HTERT RPE-1 (cell line): ENCODE measurements around the gene CA10.

Source experiments
- in situ Hi-C: fragments of 300-500 bp; cut with MboI; formaldehyde crosslinking; loops from 4 replicates; pipeline ENCODE4 v1.14.3; 2020; ENCODE audit warnings: low sequenced_read_pairs

The CA10 gene

DNA sequence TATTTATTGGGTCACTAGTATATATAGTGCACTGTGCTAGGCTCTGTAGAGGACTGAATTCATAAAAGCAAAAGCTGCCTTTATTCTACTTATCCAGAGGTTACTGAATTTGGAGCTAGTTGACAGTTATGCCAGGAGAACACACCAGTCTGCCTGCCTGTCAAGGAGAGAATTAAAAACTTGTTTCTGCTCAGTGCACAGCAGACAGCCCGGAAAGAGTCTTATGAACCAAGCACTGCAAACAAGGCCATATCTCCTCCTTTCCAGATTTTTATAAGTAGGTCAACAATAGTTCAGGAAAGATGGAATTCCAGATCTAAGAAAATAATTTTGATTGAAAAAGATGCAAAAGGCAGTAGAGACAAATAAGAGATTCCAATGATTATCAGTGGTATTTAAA is 267.8 kb downstream of the CA10 start:
- in situ Hi-C loops = no loop called here

GRCh38 chr17:51888816-51889215 is 269.7 kb downstream of the CA10 start:
- in situ Hi-C loops = no loop called here

DNA sequence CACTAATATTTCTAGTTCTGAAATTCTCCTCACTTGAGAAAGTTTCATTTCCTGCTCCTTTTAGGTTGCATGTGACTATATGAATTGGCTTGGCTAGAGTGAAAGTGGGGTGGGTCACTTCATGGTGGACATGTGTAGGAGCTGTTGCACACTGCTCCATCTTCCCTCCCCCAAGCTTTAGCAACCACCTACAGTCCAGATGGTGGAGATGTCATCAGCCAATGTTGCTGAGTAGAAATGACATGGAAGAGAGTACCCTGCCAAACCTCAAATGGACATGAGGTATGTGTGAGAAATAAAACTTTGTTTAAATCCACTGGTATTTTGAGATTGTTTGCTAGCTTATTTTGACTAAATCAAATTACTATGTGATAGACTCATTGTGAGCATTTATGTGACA is 281.5 kb downstream of the CA10 start:
- in situ Hi-C loops = no loop called here

GRCh38 chr17:51873302-51873701 is 285.2 kb downstream of the CA10 start:
- in situ Hi-C loops = no loop called here

GRCh38 chr17:51869387-51869786 is 289.1 kb downstream of the CA10 start:
- in situ Hi-C loops = no loop called here

DNA sequence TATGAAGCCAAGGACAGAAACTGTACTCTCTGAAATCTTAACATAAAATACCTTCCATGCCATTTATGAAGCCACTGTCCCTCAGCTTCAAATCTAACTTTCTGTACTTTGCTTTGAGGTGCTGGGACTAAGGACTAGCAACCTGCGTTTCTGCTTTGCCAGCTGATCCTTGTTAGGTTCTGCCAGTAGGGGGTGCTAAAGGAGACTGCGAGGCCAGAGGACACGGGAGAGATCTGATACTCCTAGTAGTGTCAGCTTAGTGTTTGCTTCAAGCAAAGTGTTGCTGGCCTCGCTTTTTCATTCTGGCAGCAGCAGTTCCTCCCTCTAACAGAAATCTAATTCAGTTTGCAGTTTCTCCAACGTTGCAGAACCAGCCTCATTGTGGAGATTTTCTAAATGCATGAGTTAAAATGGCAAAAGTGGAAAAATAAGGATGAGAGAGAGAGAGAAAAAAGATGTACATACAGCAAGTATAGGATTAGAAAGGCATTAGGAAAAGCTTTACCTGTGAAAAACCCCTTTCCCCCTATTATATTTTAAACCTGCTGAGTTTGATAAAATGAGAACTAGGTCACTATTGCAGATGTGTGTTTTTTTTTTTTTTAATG is 297.5 kb downstream of the CA10 start:
- in situ Hi-C loops = no loop called here

- in situ Hi-C loops = no loop called here
Observed at GRCh38 chr17:51857052-51857597, 301.4 kb downstream of the CA10 start.

- in situ Hi-C loops = no loop called here
Observed at GRCh38 chr17:51855806-51856205, 302.7 kb downstream of the CA10 start.

- in situ Hi-C loops = no loop called here
Observed at GRCh38 chr17:51853857-51854256, 304.7 kb downstream of the CA10 start.

- in situ Hi-C loops = no loop called here
Observed at GRCh38 chr17:51852603-51853002, 305.9 kb downstream of the CA10 start.

DNA sequence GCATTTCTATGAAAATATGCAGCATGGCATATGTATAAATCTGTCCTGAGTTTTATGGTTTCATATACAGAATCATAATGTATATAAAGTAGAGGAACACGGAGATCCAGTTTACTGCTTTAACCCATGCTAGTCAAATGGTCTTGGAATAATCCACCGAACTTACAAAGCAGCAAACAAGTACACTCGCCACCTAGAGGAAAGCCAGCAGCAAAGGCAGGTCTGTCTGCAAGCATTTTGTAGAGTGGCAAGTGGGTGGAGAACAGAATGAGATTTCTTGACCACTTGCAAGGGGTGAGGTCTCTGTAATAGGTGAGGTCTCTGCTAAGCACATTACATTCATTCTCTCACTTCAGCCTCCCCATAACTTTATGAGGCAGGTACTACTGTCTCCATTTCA is 308.3 kb downstream of the CA10 start:
- in situ Hi-C loops = no loop called here

DNA sequence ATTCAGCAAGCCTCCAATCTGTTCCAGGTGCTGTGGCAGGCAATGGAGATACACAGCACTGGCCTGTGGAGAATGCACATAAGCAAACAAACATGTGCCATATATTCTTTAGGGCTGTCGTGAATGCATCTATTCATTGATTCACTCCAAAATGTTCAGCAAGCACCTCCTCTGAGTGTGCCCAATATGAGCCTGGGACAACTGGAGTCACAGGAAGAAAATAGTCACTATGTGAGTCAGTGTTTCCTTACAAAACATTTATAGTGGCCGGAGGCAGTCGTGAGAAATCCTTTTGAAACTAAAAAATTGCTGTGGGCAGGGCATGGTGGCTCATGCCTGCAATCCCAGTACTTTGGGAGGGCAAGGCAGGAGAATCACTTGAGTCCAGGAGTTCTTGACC is 310.1 kb downstream of the CA10 start:
- in situ Hi-C loops = no loop called here

GRCh38 chr17:51846566-51846965 is 311.9 kb downstream of the CA10 start:
- in situ Hi-C loops = no loop called here

GRCh38 chr17:51845776-51846175 is 312.7 kb downstream of the CA10 start:
- in situ Hi-C loops = no loop called here

- in situ Hi-C loops = no loop called here
Observed at GRCh38 chr17:51842763-51843162, 315.8 kb downstream of the CA10 start.

- in situ Hi-C loops = no loop called here
Observed at GRCh38 chr17:51841669-51842068, 316.8 kb downstream of the CA10 start.

DNA sequence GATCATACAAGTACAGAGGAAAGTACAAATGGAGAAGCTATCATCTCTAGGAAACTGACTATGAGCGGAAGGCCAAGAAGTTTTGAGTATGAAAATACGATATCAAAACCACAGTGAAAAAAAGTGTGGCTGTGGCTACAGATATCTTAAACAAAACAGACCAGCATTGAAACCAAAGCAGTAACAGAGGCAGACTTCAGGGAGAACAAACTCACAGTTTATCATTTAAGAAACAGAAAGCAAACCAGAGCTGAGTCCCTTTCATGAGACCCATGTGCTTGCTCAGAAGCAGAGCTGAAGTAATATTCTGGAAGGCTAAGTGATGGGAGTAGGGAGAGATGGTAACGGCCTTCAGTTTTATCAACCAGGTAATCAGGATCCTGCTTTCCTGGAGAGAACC is 317.8 kb downstream of the CA10 start:
- in situ Hi-C loops = no loop called here

DNA sequence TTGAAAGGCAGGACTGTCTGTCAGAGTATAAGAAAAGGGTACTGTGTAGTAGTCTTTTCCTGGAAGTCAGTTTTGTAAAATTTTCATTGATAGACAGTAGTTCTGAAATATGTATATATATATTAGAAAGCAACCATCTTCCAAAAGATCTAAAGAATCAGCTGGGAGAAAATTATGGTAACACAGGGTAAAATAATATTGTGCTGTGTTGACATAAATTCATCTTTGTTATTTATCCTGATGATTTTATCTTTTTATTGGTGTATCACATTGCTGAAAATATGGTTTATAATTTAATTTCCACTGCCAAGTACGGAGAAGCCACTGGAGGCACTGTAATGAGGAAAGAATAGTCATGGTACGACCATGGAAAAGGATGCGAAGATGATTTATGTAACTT is 324.9 kb downstream of the CA10 start:
- in situ Hi-C loops = no loop called here

DNA sequence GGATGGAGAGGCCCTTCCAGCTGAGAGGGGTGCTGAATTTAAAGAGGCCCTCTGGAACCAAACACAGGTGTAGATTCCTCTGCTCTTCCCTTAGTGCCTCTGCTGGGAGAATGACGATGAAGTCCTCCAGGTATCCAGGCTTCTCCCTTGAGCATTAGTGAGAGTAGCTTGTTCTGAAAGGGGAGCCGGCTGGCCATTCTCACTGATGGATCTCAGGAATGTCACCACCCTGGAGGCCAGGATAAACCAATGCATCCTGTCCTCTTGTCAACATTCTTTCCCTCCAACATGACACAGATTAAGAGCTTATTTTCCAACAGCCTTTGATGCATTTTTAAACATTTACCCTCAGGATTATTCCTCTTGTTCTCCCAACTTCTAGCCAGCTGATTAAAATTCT is 325.5 kb downstream of the CA10 start:
- in situ Hi-C loops = no loop called here

DNA sequence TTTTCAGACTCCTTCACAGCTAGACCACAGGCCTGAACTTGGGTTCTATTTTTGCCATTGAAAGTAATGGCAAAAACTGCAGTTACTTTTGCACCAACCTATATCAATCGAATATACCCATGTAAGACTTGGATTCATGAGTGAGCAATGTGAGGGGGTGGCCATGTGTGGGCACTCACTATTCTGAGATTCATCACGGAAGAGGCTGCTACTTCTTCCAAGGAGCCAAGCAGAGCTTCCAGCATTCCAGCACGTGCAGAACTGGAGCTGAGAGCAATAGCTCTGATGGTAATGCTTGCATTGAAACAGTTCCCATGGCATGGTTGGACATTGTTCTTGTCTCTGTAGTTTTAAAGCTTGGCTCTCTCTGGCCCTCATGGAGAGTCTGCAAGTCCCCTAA is 327.6 kb downstream of the CA10 start:
- in situ Hi-C loops = no loop called here

DNA sequence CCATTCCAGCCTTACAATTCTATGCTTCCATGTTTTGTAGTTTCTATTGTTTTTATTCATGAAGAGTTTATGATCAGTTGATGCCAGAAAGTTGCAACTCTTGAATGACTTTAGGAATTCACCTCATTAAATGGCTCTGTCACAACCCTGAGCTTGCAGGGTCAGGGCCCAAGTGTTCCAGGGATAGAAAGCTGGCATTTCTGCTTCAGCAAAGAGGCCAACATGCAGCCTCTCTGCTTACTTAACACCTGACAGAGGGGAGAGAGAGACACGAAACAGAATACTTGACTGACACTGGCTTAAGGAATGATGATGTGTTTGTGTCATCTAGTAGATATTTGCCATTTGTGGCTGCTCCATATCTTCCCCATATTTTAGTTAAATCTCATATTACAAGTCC is 328.1 kb downstream of the CA10 start:
- in situ Hi-C loops = no loop called here

DNA sequence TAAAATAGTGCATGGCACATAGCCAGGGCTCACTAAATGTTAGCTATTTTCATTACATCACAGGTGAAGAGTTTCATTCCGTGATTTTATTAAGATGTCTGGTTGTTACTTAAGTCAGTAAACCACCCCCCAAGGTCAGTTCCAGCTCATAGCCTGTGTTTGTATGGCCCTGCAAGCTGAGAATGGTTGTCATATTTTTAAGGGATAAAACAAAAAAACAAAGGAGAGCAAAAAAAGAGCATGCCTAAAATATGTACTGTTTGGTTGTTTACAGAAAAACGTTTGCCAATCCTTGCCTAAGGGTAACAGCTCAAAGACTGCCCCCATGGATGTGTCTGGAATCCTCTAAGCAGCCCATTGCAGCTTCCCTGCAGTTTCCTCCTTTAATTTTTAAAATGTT is 329.6 kb downstream of the CA10 start:
- in situ Hi-C loops = no loop called here

DNA sequence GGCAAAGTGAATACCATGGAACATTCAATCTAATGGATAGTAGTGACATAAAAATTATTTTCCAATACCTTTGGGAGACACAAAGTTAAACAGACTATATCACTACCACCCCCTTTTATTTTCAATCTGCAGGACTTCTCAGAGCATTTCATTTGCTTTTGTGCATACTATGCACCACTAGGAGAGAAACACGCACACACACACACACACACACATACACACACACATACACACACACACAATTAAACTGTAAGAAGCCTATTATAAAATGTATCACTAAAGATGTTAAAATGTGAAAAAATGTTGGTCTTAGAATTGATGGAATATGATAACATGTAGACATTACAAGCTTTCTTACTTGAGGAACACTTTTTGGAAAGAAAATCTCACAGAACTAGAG is 331.4 kb downstream of the CA10 start:
- in situ Hi-C loops = no loop called here
